HG03571 (cell line): ENCODE measurements around the gene GASK1B.

Experiments
- ATAC-seq: cut with Tn5 transposase; IDR thresholded peaks from one replicate; pipeline ENCODE4 v1.9.1; 2021; ENCODE audit not compliant: unreplicated experiment

GASK1B gene

DNA sequence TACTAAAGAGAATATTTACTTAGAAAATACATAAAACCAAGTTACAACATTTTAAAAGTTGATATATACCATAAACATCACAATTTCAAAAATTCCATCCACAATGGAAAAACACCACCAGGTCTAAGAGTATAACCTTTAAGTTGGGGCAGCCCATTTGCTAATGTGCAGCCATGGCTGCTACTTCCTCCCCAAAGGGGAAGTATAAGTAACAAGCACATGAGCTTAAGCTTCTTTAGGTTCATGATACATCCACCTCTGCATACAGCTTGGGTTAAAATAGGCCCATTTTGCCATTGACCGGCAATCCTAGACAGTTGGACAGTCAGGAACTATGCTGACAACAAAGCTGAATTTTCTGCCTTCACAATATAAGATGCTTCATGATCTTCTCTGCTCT is 16.6 kb upstream of the GASK1B start:
- no peak for ATAC-seq

DNA sequence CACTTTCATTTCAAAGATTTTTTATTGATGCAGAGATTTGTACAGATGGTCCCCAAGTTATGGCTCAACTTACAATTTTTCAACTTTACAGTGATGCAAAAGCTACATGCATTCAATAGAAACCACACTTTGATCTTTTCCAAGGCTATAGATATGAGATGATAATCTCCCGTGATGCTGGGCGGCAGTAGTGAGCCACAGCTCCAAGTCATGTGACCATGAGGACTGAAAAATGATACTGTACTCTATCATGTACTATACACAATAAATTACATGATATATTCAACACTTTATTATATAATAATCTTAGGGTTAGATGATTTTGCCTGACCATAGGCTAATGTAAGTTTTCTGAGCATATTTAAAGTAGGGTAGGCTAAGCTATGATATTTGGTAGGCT is 14.0 kb upstream of the GASK1B start:
- no peak for ATAC-seq

DNA sequence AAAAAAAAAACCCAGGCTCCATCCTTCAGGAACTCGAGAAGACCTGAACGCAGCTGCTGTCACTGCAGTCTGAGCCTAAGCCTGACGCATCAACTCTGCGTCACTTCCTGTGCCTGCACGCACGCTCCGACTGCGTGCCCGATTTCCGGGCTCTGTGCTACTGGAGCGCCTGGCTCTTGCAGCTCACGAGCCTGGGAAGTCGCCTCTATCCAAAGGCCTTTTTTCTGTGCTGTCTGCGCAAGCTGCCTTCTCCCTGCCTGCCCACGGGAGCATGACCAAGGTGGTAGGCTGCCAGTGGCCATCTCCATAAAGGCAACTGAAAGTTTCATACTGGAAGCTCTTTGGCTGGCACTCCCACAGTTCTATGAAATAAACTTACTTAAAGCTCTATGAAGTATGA is 9.9 kb upstream of the GASK1B start:
- no peak for ATAC-seq

DNA sequence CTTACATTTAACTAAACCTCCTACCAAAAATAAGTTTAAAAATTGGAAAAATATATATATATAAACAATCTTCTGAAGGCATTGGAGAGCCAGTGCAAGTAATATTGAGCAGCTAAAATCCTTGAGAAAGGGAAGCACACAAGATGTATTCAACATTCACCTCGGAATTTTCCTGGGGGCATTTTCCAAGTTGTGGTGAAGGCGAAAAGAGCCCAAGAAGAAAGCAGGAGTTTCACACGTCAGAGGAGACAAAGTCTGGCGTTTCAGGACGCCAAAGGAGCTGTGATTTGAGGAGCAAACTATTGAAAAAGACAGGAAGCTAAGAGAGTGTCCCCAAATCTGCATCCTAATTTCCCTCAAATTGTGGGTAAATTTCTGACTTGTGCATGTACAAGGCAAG is 9.1 kb upstream of the GASK1B start:
- ATAC-seq: no peak

DNA sequence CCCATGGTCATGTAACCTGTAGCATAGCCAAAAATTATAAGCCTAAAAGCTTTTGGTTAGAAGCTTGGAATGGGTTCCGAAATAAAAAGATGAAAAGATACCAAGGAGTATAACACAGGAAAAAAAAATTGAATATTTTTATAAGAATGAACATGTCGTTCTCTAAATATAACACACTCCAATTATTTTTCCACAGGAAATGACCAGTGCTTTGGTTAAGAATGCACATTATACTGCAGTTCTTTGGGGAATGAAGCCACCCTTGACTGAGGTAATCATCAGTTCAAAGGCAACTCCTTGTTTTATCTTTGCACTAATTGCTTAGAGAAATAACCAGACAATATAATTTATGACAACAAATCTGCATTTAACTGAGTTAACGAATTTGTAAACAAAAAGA is 6.6 kb upstream of the GASK1B start:
- ATAC-seq: no peak

DNA sequence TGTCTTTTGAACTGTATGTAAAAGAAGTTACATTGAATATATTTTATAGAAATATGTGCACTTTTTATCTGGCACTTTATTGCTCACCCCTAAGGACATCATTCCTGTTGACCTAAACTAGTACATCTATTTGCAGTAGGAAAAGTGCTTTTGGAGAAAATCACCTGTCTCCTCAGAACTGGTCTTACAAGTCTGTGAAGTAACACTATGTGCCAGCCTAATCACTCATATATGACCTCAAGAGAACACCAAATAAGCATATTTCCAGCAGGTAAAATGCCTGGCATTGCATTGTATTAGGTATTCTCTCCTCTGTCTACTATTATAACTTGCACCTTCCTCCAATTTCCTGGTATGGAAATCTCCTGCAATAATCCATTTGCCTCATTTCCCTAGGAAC is 4.0 kb upstream of the GASK1B start:
- ATAC-seq: no peak

DNA sequence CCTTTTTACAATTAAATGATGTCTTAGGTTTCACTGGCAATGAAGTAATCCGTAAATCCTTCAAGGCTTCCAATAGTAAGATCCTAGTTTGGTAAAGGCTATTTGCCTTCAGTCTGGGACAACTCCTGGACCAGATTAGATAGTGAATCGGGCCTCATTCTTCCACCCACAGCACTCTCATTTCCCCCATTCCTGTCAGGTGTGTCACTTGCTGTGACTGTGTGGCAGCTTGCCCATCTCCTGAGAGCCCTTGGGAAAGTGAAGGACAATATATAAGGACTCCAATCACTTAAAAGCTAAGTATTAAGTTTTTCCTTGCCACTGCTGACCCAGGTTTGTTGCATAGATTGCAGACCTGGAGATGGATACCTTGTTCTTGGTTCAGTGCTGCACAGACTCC is 3.3 kb upstream of the GASK1B start:
- no peak for ATAC-seq

DNA sequence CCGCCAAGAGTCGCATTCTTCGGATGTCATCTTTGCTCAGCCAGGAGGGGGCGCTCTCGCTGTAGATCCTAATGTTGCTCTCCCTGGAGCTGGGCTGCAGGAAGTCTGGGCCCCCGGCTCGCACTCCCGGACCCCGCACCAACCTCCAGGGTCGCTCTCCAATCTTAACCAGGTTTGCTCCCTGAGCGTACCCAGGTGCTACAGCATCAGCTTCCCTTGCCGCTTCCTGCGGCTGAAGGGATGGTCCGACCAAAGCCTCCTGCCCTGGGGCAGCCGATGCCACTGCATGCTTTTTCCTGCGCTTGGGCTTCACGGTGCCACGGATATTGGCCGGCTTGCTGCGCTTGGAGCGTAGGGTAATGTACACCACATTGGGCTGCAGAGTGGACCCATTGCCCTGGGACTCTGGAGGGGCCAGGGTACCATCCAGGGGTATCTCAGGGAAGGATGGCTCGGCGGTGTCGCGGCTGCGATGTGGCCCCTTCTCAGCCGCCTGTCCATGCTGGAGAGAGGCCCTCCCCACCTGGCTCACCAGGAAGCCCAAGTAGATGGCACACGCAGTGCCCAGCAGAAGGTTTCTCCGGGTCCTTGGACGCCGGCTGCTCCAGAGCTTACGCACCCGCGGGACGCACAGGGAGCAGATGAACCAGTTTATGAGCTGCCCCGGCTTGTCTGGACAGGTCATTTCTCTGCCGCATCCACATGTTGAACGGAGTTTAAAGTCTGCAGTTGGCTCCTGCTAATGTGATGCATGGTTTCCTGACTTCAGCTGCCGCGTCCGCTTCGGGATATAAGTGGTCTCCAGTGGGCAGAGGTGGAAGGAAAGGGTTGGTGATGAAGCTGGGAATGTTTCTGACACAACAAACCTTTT is 1.9 kb downstream of the GASK1B start:
- no peak for ATAC-seq

DNA sequence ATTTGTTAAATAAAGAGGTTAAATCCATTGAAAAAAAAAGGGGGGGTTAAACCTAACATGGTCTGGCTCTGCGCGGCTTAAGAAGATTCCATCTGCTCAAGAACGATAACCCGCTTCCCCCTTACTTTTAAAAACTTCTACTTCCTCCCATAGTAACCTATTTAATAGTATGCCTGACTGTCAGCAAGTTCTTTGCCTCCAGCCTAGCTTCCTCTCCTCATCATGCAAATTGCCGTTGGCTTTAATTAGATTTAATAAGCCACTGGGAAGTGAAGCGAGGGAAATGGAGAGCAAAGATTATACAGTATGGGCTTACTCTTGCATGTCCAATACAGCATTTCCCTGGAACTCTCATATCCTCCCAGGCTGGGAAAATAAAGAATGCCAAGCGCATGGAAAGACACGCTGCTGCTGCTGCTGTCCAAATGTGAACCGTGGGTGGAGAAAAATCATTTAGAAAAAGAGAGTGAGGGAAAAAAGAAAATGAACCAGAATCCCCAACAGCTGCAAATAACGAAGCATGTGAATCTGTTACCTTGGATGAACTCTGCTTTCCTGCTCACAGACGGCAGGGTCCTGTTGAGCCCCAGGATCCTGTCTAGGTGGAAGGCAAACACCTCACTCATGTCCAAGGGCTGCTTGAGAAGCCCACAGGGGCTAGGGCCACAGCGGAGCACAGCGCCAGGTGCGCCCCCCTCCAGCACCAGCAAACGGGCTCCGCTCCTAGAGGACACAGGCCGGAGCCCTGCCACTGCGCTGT is 2.7 kb downstream of the GASK1B start:
- ATAC-seq: no peak

DNA sequence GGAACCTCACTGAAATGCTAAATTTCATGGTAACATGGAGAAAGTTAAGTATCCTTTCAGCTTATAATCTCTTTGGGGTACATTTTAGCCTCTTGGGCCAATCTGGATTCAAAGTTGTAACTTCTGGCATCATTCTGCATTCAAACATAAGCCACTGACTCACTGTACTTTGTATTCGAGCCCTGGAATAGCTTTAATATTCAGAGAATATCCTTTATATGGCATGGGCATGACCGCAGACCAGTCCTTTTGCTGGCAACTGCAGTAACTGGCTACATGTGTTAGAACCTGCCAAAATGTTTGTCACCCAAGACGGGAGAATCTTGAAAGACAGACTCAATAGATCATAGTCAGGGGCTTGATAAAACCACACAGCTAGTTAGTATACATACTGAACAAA is 3.3 kb downstream of the GASK1B start:
- no peak for ATAC-seq

DNA sequence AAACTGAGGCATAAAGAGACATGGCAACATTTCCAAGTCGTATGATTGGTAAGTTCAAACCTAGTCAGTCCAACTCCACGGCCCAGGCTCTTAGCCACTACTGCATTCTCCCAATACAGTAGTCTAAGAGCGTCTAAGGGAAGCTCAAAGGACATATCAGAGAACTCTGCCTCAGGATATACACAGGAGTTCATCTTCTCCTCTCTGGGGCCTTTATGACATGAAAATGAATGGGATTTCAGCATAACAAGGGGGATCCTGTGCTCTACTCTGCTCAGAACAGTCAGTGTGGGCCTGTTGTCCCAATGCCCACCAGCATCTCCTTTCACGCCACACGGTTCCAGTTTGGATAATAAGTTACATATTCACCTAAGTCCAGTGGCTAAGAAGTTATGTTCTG is 4.2 kb downstream of the GASK1B start:
- no peak for ATAC-seq

DNA sequence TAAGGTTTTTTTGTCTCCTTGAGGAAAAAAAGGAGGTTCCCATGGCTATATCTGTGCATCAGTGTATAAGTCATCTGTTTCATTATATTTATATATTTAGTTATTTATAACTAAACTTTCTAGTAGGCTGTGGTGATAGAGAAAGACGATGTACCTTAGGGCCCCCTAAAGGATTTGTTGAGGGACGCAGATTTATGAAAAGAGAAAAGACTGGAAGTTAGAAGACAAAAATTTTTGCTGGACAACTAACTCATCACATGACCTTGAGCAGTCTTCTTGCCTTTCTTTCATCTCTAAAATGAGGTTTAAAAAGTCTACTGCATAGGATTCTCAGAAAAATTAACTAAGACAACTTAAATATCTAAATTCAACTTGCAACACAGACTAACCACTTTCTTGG is 6.1 kb downstream of the GASK1B start:
- no peak for ATAC-seq

DNA sequence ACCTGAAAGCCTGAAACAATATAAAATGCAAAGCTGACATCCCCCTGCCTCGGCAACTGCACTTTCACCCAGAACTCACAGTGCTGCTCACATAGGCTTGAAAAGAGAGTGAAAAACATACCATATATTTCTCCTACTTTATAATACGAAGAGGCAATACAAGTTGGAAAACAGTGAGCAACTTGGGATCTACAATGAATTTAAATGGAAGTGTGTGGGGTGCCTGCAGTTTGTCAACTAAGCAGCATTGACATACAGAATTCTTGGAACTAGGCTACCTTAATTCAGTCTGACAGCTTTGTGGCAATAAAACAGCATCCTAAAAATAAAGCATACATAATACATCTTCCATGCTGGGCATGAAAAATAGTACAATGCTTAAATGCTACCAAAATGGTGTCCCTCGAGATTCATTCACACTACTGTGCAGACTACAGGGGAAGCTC is 8.0 kb downstream of the GASK1B start:
- ATAC-seq: no peak

DNA sequence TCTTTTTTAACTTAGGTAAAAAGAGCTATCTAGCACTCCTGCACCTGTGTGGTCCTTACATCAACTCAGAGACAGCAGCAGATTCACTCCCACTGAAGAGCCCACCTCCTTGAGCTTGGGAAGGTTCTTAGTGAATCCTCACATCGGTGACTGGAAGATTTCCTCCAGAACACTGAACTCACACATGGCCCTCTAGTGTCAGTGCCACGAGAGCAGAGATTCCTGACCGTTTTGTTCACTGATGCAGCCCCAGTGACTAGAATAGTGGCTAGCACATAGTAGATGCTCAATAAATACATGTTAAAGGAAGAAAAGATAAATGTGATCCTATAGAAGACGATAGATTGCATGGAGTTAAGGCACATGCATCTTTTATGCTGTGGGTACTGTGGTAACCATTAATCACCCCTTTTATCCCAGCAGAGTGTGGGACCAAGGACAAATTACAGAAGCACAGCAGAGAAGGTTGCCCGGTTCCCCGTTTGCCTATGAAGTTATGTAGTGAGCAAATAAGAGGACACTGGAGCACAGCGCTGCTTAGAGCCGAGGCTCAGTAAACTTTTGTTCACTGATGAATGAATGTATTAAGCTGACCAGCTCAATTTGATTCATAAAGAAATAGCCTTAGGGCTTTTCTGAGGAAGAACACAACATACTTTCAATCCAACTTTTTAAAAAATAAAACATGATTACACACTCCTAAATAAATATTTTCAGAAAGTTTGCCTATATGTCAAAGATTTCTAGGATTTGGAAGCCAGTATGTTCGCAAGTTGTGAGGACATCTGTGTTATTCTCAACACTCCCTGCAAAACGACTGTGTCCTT is 8.7 kb downstream of the GASK1B start:
- ATAC-seq: no peak

DNA sequence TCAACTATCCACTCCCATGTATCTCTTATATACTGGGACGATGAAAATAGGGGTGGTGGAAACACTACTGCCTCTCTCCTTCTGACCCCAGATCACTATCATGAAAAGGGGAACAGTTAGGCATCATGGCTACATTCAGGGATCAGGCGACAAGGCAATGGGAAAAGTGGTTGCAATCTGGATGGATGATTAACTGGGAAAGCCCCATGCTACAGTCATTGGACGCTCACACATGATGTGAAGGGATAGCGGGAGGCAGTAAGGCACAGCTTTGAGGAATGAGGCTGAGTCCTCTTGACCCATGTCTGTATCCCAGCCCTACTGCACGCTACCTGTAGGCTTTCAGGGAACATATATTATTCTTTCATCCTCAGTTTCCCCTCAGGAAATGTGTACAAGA is 10.2 kb downstream of the GASK1B start:
- no peak for ATAC-seq

DNA sequence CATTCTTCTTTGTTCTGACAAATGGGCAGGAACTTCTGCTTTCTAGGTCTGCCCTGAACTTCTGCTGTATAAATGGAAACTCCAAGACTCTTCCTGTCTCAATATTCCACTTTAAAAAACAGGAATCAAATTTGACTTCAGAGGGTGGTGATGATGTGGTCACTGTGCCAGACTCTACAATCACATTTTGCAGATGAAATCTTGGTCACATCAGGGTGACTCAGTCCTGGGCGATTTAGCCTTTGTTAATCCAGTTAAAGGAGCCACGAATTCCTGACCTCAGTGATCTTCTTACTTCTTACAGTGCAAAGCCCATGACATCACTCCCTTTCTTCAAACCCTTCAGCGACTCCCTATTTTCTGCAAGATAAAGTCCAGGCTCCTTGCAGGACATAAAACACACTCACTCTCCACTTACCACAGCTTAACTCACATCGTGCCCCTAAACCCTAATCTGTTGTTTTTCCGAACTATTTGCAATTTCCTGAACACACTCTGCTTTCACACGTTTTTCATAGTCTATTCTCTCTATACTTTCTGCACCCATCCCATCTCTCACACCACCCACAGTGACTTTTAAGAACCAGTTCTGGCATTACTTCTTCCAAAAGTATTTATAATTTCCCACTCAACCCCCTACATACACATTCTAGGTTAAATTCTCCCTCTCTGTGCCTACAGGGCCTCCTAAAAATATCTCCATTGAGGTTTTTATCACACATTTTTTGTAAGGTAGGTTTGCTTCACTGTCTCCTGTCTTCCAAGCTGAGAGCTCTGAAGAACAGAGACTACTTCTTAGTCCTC is 11.1 kb downstream of the GASK1B start:
- ATAC-seq: no peak

DNA sequence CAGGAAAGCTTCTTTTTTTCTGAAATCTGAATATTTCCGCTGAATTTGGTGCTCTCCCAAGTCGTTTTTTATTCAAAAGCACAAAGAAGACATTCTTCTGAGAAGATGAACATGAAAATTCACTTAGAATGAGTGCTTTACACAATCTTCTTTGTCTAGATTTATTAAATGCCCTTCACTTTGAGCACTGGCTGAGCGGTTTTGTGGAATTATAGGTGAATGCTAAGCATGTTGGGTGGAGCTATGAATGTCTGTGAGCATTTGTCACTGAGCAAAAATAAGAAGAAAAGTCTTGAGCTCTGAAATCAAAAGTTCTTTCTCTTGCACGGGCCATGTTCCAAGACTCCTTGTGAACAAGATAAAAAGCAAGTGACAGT is 13.1 kb downstream of the GASK1B start:
- no peak for ATAC-seq

DNA sequence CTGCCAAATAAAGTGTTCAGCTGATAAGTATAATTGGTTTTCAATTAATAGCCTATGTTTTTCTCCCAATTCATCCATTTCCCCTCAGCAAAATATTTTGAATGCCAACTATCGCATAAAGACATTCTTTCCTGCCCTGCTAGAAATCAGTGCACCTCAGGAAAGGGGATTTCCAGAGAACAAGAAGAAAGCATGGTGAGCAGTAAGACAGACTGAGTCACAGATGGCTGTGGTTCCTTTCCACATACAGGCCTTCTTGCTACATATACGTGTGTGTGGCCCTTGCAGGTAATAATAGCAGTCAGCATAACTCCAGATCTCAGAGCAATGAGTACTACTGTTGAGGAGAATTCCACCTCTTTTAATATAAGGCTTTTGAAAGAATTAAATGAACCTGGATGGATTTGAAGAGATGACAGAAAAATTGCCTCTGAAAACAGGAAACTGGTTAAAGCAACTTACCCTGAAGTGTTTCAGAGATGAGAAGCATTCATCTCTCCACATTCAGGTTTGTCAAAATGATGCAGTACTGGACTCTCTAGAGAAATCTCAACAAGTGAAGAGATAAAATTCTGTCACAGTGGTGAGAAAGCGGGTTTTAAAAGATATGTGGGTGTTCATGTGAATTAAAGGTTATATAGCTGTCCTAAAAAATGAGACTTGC is 13.6 kb downstream of the GASK1B start:
- ATAC-seq: no peak

DNA sequence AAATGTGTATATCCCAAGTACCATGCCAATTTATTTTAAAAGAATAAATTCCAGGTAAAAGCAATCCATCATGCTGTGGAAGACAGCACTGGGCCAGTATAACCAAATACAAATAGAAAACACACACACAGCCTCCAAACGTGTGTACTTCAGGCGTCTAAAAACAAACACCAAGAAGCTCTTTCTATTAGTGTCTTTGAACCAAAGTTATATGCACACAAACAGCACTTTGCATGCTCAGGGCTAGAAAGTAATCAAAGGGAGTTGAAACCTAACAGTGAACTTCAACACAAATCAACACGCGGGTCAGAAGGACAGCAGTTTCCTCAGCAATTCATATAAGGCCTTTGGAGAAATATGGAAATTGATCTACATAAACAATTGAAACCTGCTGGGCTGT is 15.4 kb downstream of the GASK1B start:
- ATAC-seq: no peak

DNA sequence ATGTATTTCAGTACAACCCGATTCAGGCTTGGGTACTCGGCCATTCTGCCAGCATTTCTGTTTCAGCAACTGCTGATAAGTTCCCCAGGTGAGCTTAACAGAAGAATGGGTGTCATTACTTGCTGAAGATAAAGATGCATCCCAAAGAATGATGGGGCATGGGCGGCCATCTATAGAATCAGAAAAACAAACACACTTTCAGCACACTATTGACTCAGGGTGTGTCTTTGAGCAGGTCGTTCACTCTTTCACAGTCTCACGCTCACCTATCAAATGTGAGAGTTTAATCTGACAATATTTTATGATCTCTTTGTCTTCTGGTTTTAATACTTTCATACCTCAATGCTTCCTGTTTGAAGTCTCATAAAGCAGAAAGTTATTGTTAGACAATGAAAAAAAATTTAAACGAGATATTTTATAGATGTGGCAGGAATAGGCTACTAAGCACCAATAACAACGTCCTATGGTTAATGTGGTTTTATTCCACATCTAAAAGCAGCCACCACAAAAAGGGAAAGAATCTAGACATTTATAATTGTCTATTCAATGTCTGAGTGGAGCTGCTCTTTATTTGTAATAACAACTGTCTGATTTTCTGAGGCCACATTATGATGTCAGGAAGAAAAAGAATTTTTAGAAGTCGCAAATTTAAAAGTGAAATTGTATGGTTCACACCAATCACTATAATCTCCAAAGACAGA is 17.0 kb downstream of the GASK1B start:
- no peak for ATAC-seq
